Mucosa of rectum (tissue), 2 donors: ENCODE results near the gene DENND1A.
"Not testable (repeated sequence)": the region's sequence is repeated elsewhere in the genome, so short reads cannot be mapped to it uniquely, and the experiment has no call there.

Experiments used
- H3K27ac ChIP-seq, 2 donors: one replicate each; pipeline ENCODE4 v1.7.0; 2013; ENCODE audit warnings: inconsistent platforms in 2 of 2, low read depth in 2 of 2, low read length in 2 of 2
- H3K27me3 ChIP-seq, 2 donors: one replicate each; pipeline ENCODE4 v1.7.0; 2013; ENCODE audit warnings: low read length in 2 of 2; ENCODE audit not compliant: control insufficient read depth in 2 of 2, insufficient read depth in 2 of 2
- H3K36me3 ChIP-seq, 2 donors: one replicate each; pipeline ENCODE4 v1.7.0; 2013; ENCODE audit warnings: low read length in 2 of 2; ENCODE audit not compliant: control insufficient read depth in 2 of 2, insufficient read depth in 2 of 2
- H3K4me1 ChIP-seq, 2 donors: one replicate each; pipeline ENCODE4 v1.7.0; 2013; ENCODE audit warnings: low read length in 2 of 2, mild to moderate bottlenecking in 1 of 2; ENCODE audit not compliant: control insufficient read depth in 2 of 2, insufficient read depth in 2 of 2
- H3K4me3 ChIP-seq, 2 donors: one replicate each; pipeline ENCODE4 v1.7.0; 2013; ENCODE audit warnings: low read length in 2 of 2
- H3K9ac ChIP-seq, 2 donors: one replicate each; pipeline ENCODE4 v1.7.0; 2013; ENCODE audit warnings: low read length in 2 of 2, low read depth in 1 of 2, mild to moderate bottlenecking in 1 of 2
- H3K9me3 ChIP-seq, 2 donors: one replicate each; pipeline ENCODE4 v1.7.0; 2013; ENCODE audit warnings: low read length in 2 of 2; ENCODE audit not compliant: control insufficient read depth in 2 of 2
- donor health status: healthy.
- donor health status: Normal muscosa, but diverticular disease.

Gene DENND1A

DNA sequence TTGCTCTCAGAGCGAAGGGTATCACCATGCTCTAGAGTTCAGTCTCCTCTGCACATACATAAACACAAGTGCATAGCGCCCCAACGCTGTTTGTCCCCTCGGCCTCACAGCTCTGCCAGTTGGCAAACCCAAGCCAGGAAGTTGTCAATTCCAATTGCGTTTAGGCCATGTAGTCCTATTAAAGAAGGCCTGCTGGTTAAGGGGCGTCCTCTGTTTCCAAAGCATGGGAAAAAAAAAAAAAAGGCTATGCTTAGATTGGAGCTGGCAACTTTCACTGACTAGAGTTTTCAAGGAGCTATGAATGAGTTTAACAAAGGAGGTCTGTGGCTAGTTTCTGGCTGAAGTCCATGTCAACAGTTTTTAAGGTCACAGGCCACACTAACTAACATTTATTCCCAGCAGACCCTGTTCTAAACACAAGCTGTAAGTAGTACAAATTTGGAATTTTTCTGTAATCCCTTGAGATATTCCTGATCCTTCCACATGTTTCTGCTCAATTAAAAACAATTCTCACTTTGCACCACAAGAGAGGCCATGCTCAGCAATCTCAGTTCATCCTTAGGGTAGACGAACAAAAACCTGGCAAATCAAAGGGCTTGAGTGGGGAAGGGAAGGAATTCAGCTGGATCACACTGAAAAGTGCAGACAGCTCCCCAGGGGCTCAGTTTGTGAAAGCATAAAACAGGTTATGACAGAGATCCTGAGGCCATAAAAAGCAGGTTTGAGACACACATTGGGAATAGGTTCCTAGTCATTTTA lies 187.7 kb downstream of the DENND1A start:
- H3K4me1 ChIP-seq, result no peaks in the 10 kb centered on the region
- no peaks in the 10 kb centered on the region for H3K36me3 ChIP-seq
- H3K9ac ChIP-seq, result no peak overlapping the region
- H3K27ac ChIP-seq, result no peak overlapping the region
- H3K27me3 ChIP-seq, result no peaks in the 10 kb centered on the region
- no peak overlapping the region for H3K4me3 ChIP-seq
- no peaks in the 10 kb centered on the region for H3K9me3 ChIP-seq

DNA sequence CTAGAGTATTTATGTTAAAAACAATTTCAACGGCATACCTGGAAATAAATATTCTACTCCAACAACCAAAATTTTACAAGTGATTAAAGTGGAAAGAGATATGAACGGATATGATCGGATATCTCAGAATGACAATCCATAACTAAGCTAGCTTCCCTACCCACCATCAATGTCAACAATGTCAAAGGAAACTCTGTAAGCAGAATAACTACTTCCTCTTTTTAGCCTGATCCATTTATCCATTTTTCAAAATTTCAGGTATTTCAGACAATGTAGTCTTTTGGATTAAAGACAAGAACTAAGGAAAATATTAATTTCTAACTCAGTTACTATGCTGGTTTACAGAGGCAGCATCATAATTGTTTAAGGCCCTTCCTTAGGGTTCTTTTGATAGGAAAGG lies 188.7 kb downstream of the DENND1A start:
- H3K27me3 ChIP-seq, result no peaks in the 10 kb centered on the region
- no peaks in the 10 kb centered on the region for H3K9me3 ChIP-seq
- no peaks in the 10 kb centered on the region for H3K36me3 ChIP-seq
- no peak overlapping the region for H3K27ac ChIP-seq
- H3K4me3 ChIP-seq, result no peak overlapping the region
- H3K9ac ChIP-seq, result no peak overlapping the region
- no peaks in the 10 kb centered on the region for H3K4me1 ChIP-seq

DNA sequence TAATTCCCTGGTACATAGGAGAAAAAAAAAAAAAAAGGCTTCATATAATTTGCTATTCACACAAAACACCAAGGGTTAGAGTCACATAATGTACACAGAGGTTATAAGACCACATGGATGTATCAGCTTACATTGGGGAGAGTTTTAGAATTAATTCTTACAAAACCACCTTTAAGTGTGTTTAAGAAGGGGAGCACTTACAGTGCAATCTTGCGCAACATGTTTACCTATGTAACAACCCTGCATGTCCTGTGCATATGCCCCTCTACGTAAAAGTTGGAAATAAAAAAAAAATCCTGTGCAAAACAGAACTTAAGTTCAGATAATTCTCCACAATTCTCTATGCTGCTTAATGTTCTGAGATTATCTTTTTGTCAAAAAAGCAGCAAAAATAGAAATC lies 190.0 kb downstream of the DENND1A start:
- no peaks in the 10 kb centered on the region for H3K27me3 ChIP-seq
- no peaks in the 10 kb centered on the region for H3K4me1 ChIP-seq
- no peaks in the 10 kb centered on the region for H3K36me3 ChIP-seq
- no peaks in the 10 kb centered on the region for H3K9me3 ChIP-seq
- H3K27ac ChIP-seq, result no peak overlapping the region
- no peak overlapping the region for H3K4me3 ChIP-seq
- H3K9ac ChIP-seq, result no peak overlapping the region

DNA sequence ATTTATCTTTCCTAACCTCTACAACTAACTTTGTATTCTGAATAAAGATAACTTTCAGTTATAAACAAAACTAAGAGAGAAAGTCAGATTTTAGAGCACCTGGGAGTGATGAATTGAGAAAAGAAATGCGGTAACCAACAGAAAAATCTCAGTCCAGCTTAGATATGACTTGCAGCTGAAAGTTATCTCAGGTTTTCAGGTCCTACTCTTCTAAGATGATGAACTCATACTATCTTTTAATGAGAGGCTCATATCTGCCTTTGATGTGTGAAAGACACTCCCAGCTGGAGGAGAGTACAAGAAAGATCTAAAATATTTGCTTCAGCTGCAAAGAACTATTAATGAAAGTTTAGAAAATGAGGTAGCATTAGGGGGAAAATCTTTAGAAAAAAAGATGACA lies 190.5 kb downstream of the DENND1A start:
- Histone ChIP-seq H3K9me3 (no peaks in the 10 kb centered on the region), H3K27me3 (no peaks in the 10 kb centered on the region), H3K36me3 (peaks cover 0 to 2% of the 10 kb centered on the region in 2 donors), H3K4me1 (no peaks in the 10 kb centered on the region), H3K4me3 (no peak overlapping the region), H3K9ac (no peak overlapping the region), H3K27ac (no peak overlapping the region)

DNA sequence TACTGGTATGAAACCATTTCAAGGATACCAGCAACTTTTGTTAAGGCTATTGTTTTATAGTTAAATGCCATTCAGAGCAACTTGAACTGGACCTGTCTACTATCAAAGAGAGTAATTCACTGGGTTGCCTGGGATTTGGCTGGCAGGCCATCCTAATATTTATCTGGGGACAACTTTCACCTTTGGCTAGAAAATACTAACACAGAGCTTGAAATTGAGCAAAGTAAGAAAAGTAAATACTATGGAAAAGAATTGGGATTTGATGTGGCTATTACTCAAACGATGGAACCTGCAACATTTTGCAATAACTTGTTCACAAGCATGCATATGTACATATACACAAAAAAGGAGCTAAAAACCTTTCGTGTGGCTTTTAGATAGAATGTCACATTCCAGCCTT lies 191.3 kb downstream of the DENND1A start:
- Histone ChIP-seq H3K27me3 (no peaks in the 10 kb centered on the region), H3K9ac (no peak overlapping the region), H3K36me3 (peaks cover 0 to 3% of the 10 kb centered on the region in 2 donors), H3K4me3 (no peak overlapping the region), H3K9me3 (no peaks in the 10 kb centered on the region), H3K4me1 (no peaks in the 10 kb centered on the region), H3K27ac (no peak overlapping the region)

DNA sequence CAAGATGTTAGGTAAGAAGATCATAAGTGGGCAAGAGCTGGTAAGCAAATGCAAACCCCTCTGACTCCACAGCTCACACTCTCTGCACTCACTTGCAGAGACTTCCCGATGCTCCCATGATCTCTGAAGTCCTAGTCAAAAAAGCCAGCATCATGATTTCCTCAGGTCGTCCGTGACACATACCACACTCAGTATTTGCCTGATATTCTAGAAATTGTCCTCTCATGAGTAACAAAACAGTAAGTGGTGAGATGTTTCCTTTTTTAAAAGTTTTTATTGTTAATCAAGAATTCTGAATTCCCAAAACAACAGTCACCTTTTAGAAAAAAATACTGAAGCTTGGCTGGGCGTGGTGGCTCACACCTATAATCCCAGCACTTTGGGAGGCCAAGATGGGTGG lies 194.6 kb downstream of the DENND1A start:
- no peak overlapping the region for H3K4me3 ChIP-seq
- H3K27me3 ChIP-seq, result no peaks in the 10 kb centered on the region
- H3K36me3 ChIP-seq, result peaks cover 0 to 3% of the 10 kb centered on the region in 2 donors
- H3K4me1 ChIP-seq, result no peaks in the 10 kb centered on the region
- no peak overlapping the region for H3K27ac ChIP-seq
- H3K9me3 ChIP-seq, result no peaks in the 10 kb centered on the region
- H3K9ac ChIP-seq, result no peak overlapping the region

DNA sequence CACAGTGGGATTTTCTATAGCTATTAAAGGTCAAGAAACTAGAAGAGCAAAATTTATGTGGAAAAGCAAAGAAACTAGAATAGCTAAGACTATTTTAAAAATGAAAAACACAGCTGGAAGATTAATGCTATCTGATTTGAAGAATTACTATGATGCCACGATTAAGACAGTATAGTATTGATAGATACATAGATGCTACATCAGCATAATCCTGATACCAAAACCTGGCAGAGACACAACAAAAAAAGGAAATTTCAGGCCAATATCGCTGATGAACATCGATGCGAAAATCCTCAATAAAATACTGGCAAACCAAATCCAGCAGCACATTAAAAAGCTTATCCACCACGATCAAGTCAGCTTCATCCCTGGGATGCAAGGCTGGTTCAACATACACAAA lies 201.4 kb downstream of the DENND1A start:
- H3K27ac ChIP-seq, H3K4me3 ChIP-seq, H3K9me3 ChIP-seq: not testable (repeated sequence)

DNA sequence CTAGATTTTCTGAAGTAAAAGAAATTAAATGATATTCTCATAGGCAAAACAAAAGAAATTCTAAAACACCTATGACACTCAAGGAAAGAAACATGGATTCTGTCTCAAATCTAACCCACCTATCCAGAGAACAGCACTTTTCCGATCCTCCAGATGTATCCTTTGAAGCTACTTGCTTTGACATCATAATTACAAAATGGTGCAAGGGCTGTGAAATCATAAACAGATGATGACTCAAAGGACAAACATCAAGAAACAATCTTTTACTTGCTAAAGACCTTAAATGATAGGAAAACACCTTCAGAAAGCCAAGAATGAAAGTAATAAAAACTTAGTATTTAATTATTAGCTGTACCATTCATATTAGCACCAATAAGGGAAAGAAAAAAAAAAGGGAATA lies 202.6 kb downstream of the DENND1A start:
- Histone ChIP-seq H3K36me3 (no peaks in the 10 kb centered on the region), H3K27me3 (no peaks in the 10 kb centered on the region), H3K27ac (no peak overlapping the region), H3K9me3 (no peaks in the 10 kb centered on the region), H3K9ac (no peak overlapping the region), H3K4me1 (no peaks in the 10 kb centered on the region), H3K4me3 (no peak overlapping the region)

More for the DNA sequence above, 201.4 kb downstream of the DENND1A start:
- not testable (repeated sequence) for H3K4me1 ChIP-seq, H3K36me3 ChIP-seq, H3K9ac ChIP-seq, H3K27me3 ChIP-seq

DNA sequence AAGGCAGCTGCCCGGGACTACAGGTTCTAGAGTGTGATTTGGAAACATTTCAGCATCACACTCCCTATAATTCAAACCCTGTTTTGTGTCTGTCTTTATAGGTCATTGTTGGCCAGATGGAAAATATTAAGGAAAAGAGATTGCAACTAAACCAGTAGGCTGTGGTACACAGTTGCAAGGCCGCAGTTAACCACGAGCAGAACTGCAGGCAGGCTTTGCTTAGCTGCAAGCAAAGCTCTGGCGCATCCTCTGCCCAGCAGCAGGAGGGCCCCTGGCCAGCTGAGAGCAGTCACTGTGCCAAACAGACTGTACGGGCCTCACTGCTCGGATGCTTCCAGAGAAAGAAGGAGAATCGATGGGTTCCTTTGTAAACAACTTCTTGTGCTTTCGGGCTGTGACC lies 204.5 kb downstream of the DENND1A start:
- no peak overlapping the region for H3K9ac ChIP-seq
- no peak overlapping the region for H3K4me3 ChIP-seq
- H3K9me3 ChIP-seq, result no peaks in the 10 kb centered on the region
- H3K4me1 ChIP-seq, result no peaks in the 10 kb centered on the region
- no peak overlapping the region for H3K27ac ChIP-seq
- no peaks in the 10 kb centered on the region for H3K36me3 ChIP-seq
- H3K27me3 ChIP-seq, result no peaks in the 10 kb centered on the region

DNA sequence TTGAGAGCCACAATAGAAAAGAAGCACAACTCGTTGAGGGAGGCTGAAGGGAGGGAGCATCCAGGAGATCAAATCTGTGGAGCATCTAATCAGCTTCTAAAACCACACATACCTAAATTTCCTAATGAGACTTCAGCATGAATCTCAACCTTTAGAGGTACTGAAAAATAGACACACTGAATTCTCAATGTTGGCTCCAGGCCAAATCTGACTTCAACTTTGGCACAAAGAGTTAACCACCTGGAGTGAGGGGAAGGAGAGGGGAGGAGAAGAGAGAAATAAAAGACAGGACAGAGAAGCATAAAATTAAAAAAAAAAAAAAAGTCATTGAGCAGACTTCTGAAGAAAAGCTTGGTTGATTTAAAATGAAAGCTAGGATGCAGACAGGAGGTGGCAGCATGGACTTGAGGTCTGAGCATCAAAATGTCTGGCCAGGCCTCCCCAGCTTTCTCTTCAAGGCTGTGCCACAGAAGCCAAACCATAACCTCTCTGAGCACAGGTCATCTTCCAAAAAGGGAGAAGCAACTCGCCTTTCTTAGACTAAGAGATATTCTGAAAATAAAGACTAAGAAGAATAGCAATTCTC lies 205.6 kb downstream of the DENND1A start:
- H3K9me3 ChIP-seq, result no peaks in the 10 kb centered on the region
- no peaks in the 10 kb centered on the region for H3K4me1 ChIP-seq
- H3K27ac ChIP-seq, result no peak overlapping the region
- no peaks in the 10 kb centered on the region for H3K27me3 ChIP-seq
- H3K36me3 ChIP-seq, result no peaks in the 10 kb centered on the region
- no peak overlapping the region for H3K4me3 ChIP-seq
- H3K9ac ChIP-seq, result no peak overlapping the region
